ENCODE data around the gene PSMD4.

DNA sequence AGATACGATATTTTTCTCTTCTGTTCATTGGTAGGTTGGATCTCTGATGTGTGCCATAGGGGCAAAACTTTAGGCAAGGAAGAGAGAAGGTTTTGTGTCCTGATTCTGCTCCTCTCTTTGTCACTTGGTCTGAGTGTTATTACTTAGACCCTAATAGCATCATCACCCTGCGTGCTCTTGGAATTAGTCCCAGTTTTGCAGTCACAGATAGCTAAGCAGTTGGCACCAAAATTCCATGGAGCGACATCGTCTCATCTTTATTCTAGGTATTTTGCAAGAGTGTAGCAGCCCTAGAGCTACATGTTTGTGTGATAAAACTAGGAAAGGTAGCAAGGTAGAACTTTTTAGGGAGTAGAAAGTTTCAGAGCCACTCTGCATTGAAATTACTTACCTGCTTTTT, 32.4 kb upstream of the PSMD4 start:
- TF ChIP-seq, protein P1, sequence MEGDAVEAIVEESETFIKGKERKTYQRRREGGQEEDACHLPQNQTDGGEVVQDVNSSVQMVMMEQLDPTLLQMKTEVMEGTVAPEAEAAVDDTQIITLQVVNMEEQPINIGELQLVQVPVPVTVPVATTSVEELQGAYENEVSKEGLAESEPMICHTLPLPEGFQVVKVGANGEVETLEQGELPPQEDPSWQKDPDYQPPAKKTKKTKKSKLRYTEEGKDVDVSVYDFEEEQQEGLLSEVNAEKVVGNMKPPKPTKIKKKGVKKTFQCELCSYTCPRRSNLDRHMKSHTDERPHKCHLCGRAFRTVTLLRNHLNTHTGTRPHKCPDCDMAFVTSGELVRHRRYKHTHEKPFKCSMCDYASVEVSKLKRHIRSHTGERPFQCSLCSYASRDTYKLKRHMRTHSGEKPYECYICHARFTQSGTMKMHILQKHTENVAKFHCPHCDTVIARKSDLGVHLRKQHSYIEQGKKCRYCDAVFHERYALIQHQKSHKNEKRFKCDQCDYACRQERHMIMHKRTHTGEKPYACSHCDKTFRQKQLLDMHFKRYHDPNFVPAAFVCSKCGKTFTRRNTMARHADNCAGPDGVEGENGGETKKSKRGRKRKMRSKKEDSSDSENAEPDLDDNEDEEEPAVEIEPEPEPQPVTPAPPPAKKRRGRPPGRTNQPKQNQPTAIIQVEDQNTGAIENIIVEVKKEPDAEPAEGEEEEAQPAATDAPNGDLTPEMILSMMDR (IDR thresholded peaks at IDR 0.05 in 4 of 5, conservative IDR thresholded peaks at IDR 0.05 in 1 of 5) = no peak
- no peak for TF ChIP-seq POLR2A (IDR thresholded peaks at IDR 0.05)
